HG03571 (cell line): ENCODE data around the gene WIF1.

Source experiments
- ATAC-seq: cut with Tn5 transposase; IDR thresholded peaks from one replicate; pipeline ENCODE4 v1.9.1; 2021; ENCODE audit not compliant: unreplicated experiment

WIF1 gene

DNA sequence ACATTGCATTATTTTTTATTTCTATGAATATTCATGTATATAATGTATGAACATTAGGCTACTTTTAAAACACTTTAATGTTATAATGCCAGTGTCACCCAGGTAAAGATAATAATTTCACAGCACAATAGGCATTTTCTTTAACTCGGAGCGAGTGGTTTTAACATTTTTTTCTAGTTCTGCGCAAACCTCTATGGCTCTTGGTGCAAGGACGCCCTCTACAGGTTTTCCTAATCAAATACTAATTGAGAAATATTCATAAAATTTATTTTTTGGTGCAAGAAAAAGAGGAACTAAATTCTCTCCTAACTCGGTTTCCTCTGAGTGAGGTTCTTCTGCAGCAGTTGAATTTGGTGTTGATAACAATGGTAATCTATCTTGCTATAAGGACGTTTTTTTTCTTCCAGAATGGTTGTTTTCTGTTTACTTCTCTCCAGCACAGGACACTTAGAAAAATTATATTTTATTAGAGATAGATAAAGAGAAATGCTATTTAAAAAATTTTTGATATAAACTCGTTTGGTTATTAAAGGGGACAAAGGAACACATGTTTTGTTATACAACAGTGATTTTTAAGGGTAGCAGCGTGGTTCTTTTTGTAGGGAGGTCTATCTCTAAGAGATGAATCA is 2.4 kb upstream of the WIF1 start:
- ATAC-seq, result no peak

- ATAC-seq, result no peak
These were observed 1.6 kb upstream of the WIF1 start for GRCh38 chr12:65122703-65123102.

DNA sequence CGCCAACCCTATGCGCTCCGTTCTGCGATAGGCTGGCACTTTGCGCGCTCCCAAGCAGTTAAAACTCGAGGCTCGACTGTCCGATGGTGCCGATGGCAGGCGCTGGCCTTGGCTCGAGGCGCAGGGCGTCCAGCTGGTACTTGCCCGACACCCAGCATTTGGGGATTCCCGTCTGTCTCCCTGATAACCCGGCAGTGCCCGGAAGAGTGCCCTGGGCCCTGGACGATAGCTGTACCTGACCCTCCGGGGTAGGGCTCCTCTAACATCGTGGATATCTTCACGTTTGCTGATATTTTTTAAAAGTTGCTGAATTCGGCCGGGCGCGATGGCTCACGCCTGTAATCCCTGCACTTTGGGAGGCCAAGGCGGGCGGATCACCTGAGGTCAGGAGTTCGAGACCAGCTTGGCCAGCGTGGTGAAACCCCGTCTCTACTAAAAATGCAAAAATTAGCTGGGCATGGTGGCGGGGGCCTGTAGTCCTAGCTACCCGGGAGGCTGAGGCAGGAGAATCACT is 908 bp upstream of the WIF1 start:
- ATAC-seq, result no peak

DNA sequence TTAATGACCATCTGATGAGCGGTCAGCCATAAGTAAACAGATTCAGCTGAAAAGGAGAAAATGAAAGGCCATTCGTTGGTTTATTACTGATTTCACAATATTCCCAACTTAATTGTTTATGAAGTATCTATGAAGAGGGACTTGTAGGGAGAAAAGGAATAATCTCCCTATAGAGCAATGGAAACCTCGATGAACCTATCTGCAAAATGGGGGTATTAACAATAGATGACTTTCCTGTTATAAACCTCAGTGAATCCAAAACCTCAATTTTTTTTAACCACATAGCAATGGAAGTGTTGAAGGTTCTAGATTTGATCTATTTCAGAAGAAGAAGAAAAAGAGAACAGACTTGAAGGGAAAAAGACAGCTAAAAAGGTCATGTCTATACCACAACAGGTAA is 2.0 kb downstream of the WIF1 start:
- no peak for ATAC-seq

- no peak for ATAC-seq
These were observed 7.5 kb downstream of the WIF1 start for GRCh38 chr12:65113621-65114035.

DNA sequence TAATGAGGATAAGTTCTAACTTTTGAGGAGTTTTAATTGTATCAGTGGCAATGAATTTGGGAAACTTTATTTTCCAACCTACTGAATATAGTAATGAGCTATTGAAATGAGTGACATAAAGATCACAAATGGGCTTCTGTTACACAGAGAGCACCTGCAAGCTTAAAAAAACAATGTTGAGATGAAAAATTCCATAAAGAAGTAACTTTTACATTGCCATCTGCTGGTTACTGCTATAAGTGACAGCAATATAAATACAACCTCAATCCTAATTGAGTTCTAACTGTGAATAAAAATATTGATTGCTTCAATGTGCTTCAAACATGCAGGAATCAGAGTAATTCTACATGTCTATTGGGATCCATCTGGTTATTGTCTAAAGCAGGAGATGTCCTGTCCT is 14.2 kb downstream of the WIF1 start:
- no peak for ATAC-seq

GRCh38 chr12:65100140-65100539 is 21.0 kb downstream of the WIF1 start:
- ATAC-seq, result no peak

DNA sequence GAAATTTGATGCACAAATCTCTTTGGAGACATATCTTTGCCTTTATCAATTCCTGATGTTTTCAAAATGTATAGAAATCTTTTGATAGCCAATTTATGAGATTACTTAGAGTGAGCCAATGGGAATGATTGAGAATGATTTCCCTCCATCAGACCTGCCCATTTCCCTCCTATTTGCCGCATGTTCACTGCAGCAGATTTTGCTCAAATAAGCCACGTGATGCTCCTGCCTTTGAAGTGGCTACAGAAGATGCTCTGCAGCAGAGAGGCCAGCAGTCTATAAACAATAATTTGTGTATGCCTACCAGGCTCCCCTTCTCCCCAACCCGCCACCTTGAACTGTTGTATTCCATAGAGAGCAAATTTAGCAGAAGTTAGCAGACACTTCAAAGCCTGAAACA is 21.9 kb downstream of the WIF1 start:
- no peak for ATAC-seq

GRCh38 chr12:65098364-65098763 is 22.7 kb downstream of the WIF1 start:
- ATAC-seq, result no peak

- no peak for ATAC-seq
These were observed 26.4 kb downstream of the WIF1 start for GRCh38 chr12:65094722-65095121.

- no peak for ATAC-seq
These were observed 27.5 kb downstream of the WIF1 start for GRCh38 chr12:65093606-65094005.

GRCh38 chr12:65090461-65090860 is 30.6 kb downstream of the WIF1 start:
- ATAC-seq, result no peak

- no peak for ATAC-seq
These were observed 34.9 kb downstream of the WIF1 start for GRCh38 chr12:65086236-65086635.

- no peak for ATAC-seq
These were observed 36.5 kb downstream of the WIF1 start for GRCh38 chr12:65084579-65084978.

DNA sequence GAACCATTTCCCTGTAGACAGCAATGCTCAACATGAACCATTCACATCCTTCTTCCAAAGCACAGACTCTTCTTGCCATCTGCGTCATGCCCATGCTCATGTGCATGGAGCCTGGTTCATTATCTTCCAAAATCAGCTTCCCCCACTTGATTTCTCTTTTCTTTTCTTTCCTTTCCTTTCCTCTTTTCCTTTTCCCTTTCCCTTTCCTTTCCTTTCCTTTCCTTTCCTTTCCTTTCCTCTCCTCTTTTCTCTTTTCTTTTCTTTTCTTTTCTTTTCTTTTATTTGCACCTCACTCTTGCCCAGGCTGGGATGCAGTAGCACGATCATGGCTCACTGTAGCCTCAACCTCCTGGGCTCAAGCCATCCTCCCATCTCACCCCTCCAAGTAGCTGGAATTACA is 37.5 kb downstream of the WIF1 start:
- no peak for ATAC-seq

DNA sequence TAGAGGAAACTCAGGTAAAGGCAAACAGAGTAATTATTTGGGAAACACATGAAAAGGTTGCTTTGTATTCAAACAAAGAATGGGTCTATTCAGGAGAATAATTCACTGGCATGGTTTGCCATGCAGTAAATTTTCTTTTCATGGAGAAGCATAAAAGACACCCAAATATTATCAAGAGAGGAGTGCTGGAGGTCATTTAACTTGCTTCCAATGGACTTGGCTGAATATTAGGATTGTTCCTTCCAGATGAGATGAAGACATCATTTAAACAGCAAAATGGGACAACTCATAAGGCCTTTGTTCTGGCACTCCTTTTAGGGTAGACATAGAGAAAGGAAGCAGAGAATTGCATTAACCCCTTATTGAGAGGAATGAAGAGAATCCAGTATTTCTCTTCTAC is 38.7 kb downstream of the WIF1 start:
- no peak for ATAC-seq

- no peak for ATAC-seq
These were observed 39.6 kb downstream of the WIF1 start for GRCh38 chr12:65081496-65081895.

GRCh38 chr12:65074932-65075331 is 46.2 kb downstream of the WIF1 start:
- no peak for ATAC-seq

GRCh38 chr12:65069336-65069735 is 51.8 kb downstream of the WIF1 start:
- ATAC-seq, result no peak

DNA sequence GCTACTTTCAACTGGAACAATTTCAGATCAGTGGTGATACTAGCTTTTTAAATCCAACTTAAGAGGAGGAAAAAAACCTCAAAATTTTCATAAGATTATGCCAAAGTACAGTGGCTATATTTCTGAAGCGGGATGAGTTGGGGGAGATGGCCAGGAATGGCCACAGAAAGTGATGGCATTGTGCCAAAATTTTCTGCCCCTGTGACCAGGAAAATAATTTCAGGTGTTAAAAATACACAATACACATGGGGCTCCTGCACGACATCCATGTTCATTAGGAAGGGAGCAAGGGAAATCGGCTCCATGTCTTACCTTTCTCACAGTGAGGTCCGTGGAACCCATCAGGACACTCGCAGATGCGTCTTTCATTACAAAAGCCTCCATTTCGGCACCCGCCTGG is 53.7 kb downstream of the WIF1 start:
- no peak for ATAC-seq

DNA sequence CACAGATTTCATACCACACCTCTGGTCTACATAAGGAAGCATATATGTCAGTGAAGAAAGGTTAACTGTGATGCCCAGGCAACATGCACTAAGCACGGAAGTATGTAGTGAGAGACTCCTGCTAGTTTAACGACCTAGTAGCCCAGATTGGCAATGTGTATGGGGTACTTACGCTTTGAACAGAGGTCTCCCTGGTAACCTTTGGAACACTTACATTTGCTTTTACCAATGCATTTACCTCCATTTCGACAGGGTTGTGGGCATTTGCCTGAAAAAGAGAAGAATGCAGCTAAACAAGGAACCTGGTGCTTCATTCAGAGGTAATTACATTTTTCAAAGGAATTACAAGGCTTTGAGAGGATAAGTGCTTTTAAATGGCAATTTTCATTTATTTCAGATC is 65.2 kb downstream of the WIF1 start:
- no peak for ATAC-seq

DNA sequence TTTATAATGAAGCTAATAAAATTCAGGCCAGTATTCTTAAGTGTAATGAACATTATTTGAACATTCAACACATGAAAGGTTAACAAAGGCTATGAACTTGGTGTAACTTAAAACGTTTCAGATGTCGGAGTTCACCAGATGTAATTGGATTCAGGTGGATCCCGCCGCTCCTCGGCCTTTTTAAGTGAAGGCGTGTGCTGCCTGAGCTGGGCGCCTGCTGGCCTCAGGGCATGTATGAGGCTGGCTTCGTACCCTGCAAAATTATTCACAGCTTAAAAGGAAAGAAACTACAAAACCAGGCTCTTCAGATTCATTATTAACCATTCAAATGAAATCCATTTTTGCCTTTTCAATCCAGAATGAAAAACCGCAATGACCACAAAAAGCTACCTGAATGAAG is 69.9 kb downstream of the WIF1 start:
- ATAC-seq, result no peak

DNA sequence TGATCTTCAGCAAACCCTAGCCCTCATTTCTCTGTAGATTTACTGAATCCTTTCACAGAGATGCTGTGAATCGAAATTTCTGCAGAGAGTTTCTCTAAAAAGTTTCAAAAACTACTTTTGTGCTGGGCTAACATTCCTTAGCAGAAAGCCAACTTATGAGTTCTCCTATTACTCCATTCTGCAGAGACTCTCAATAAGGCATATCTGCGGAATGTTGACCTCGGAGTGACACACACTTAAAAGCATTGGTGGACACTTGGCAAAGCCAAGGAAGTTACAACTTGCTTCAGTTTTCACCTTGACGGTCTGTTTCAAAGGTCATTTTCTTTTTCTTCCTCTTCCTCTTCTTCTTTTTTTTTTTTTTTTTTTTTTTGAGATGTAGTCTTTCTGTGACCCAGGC is 75.8 kb downstream of the WIF1 start:
- ATAC-seq, result no peak
